SK-N-SH (cell line): ENCODE results near the gene IL6ST. TPM values are rescaled to one million over a fixed set of nuclear protein-coding genes. Genes with fewer than 3 reads are reported as not detected.

Experiments
- CTCF ChIA-PET: fragments of 300-600, 350-600 bp; formaldehyde crosslinking; extraction: SDS; loops from one replicate; lab custom pipeline; 2021; lab: Yijun Ruan, JAX
- POLR2A ChIA-PET: fragments of 350-600 bp; sonication (Branson Sonifier 250); formaldehyde crosslinking; extraction: SDS; loops from one replicate; lab custom pipeline; 2020; ENCODE audit warnings: antibody characterized with exemption, inconsistent platforms; lab: Yijun Ruan, JAX
- DNase-seq: peaks from one replicate; pipeline ENCODE4 v3.0.0; 2012
- H2AFZ ChIP-seq: fragments of 200-600 bp; sonication (generic); 2 replicates; pipeline ENCODE4 v1.8.1; 2016; ENCODE audit warnings: antibody characterized with exemption, mild to moderate bottlenecking, low read depth
- H3F3A ChIP-seq: fragments of 200-600 bp; sonication (generic); replicated peaks from 2 replicates; pipeline ENCODE3; 2016; ENCODE audit warnings: antibody characterized with exemption, mild to moderate bottlenecking; ENCODE audit not compliant: insufficient read depth
- H3K27ac ChIP-seq, 2 experiments: fragments of 200-500 bp in 1 of 2; fragments of 200-600 bp in 1 of 2; sonication (Bioruptor generic) in 1 of 2; sonication (generic), shearing (Covaris generic) in 1 of 2; 2 replicates each; pipeline versions ENCODE4 v1.5.1 to v1.6.1; 2014 to 2016; ENCODE audit warnings: low read depth in 2 of 2, inconsistent platforms in 1 of 2, low read length in 1 of 2, mild to moderate bottlenecking in 1 of 2, mixed read lengths in 1 of 2
- H3K27me3 ChIP-seq: fragments of 200-600 bp; sonication (generic), shearing (Covaris generic); 2 replicates; pipeline ENCODE4 v1.6.1; 2016; ENCODE audit warnings: mixed run types; ENCODE audit not compliant: insufficient read depth
- H3K36me3 ChIP-seq, 2 experiments: fragments of 200-500 bp in 1 of 2; fragments of 200-600 bp in 1 of 2; sonication (Bioruptor generic) in 1 of 2; sonication (generic) in 1 of 2; replicated peaks in 1 of 2; 2 replicates each; pipeline versions ENCODE3 to v1.5.1; 2014 to 2016; ENCODE audit warnings: low read length in 1 of 2, mild to moderate bottlenecking in 1 of 2; ENCODE audit not compliant: insufficient read depth in 2 of 2, control insufficient read depth in 1 of 2
- H3K4me1 ChIP-seq, 2 experiments: fragments of 200-500 bp in 1 of 2; fragments of 200-600 bp in 1 of 2; sonication (Bioruptor generic) in 1 of 2; sonication (generic), shearing (Covaris generic) in 1 of 2; 2 replicates each; pipeline versions ENCODE4 v1.5.1 to v1.6.1; 2014 to 2016; ENCODE audit warnings: low read depth in 1 of 2, low read length in 1 of 2, mixed run types in 1 of 2; ENCODE audit not compliant: insufficient read depth in 2 of 2, control insufficient read depth in 1 of 2
- H3K4me2 ChIP-seq: fragments of 200-600 bp; sonication (generic), shearing (Covaris generic); 2 replicates; pipeline ENCODE4 v1.6.1; 2017; ENCODE audit warnings: mixed run types
- H3K4me3 ChIP-seq, 2 experiments: fragments of 200-500 bp in 1 of 2; fragments of 200-600 bp in 1 of 2; sonication (Bioruptor generic) in 1 of 2; sonication (generic), shearing (Covaris generic) in 1 of 2; 2 replicates each; pipeline versions ENCODE4 v1.5.1 to v1.8.1; 2014 to 2016; ENCODE audit warnings: low read depth in 2 of 2, inconsistent platforms in 1 of 2, low read length in 1 of 2, mild to moderate bottlenecking in 1 of 2, mixed read lengths in 1 of 2, moderate library complexity in 1 of 2
- H3K79me2 ChIP-seq: fragments of 200-600 bp; sonication (generic); 2 replicates; pipeline ENCODE4 v1.8.1; 2017; ENCODE audit warnings: mild to moderate bottlenecking; ENCODE audit not compliant: insufficient read depth
- H3K9ac ChIP-seq: fragments of 200-600 bp; sonication (generic); 2 replicates; pipeline ENCODE4 v1.6.1; 2017; ENCODE audit warnings: mixed run types
- H3K9me2 ChIP-seq: fragments of 200-600 bp; sonication (generic); 2 replicates; pipeline ENCODE4 v1.6.1; 2017; ENCODE audit warnings: mixed run types
- H3K9me3 ChIP-seq: fragments of 200-600 bp; sonication (generic); 2 replicates; pipeline ENCODE4 v1.6.1; 2017; ENCODE audit warnings: mixed run types, mild to moderate bottlenecking, moderate library complexity
- H4K20me1 ChIP-seq: fragments of 200-600 bp; sonication (generic); 2 replicates; pipeline ENCODE4 v1.6.1; 2017; ENCODE audit warnings: mild to moderate bottlenecking, mixed run types; ENCODE audit not compliant: insufficient read depth
- EP300 ChIP-seq, 2 experiments: IDR thresholded peaks; 2 replicates each; pipeline versions ENCODE4 v1.4.0 to v1.6.1; 2012; ENCODE audit warnings: borderline replicate concordance in 1 of 2, low read depth in 1 of 2, low read length in 1 of 2
- FOXJ3 ChIP-seq: sonication (generic); formaldehyde crosslinking; IDR thresholded peaks from 2 replicates; pipeline ENCODE4 v1.5.1; 2020; ENCODE audit warnings: mild to moderate bottlenecking, missing genetic modification reagents
- GABPA ChIP-seq: IDR thresholded peaks from 2 replicates; pipeline ENCODE4 v1.4.0; 2012; ENCODE audit warnings: low read depth, mild to moderate bottlenecking
- MEF2A ChIP-seq: IDR thresholded peaks from 2 replicates; pipeline ENCODE4 v1.4.0; 2012; ENCODE audit warnings: low read depth, borderline replicate concordance
- MXI1 ChIP-seq: IDR thresholded peaks from 2 replicates; pipeline ENCODE4 v1.6.1; 2012; ENCODE audit warnings: mild to moderate bottlenecking, low read depth, low read length, improper control_type of control experiment
- NFIC ChIP-seq: IDR thresholded peaks from 2 replicates; pipeline ENCODE4 v1.4.0; 2012; ENCODE audit warnings: borderline replicate concordance
- POLR2AphosphoS5 ChIP-seq: IDR thresholded peaks from 2 replicates; pipeline ENCODE4 v1.6.1; 2012; ENCODE audit warnings: low read depth, low read length
- RCOR1 ChIP-seq: fragments of 150-350 bp; IDR thresholded peaks from 2 replicates; pipeline ENCODE4 v1.6.1; 2017; ENCODE audit warnings: antibody characterized with exemption, low read length
- REST ChIP-seq: IDR thresholded peaks from 2 replicates; pipeline ENCODE4 v1.6.1; 2012; ENCODE audit warnings: mild to moderate bottlenecking, low read depth, low read length, moderate library complexity
- RXRA ChIP-seq: IDR thresholded peaks from 2 replicates; pipeline ENCODE4 v1.4.0; 2012; ENCODE audit warnings: low read depth, mild to moderate bottlenecking, borderline replicate concordance
- USF1 ChIP-seq: IDR thresholded peaks from 2 replicates; pipeline ENCODE4 v1.4.0; 2012; ENCODE audit warnings: low read depth, borderline replicate concordance
- YY1 ChIP-seq: IDR thresholded peaks from 2 replicates; pipeline ENCODE4 v1.4.0; 2012; ENCODE audit warnings: low read depth, mild to moderate bottlenecking
- ZBTB33 ChIP-seq: IDR thresholded peaks from 2 replicates; pipeline ENCODE4 v1.4.0; 2012; ENCODE audit warnings: low read depth, borderline replicate concordance
- WGBS: methylation state at CpG from one replicate; pipeline ENCODE4 v1.1.6; 2017; ENCODE audit warnings: low lambda C conversion rate; 5-methylcytosine and 5-hydroxymethylcytosine counted together
- polyA plus RNA-seq, 3 experiments: library from polyadenylated mRNA; depleted of rRNA; stranded (reverse); fragments of >200 nt; gene quantifications; 2 replicates each; pipeline ENCODE4 v1.2.3, GENCODE V29; 2012

The IL6ST gene
- polyA plus RNA-seq, 1 of the 3 experiments (the other 2 are of a cell fraction) = 16.0 TPM

DNA sequence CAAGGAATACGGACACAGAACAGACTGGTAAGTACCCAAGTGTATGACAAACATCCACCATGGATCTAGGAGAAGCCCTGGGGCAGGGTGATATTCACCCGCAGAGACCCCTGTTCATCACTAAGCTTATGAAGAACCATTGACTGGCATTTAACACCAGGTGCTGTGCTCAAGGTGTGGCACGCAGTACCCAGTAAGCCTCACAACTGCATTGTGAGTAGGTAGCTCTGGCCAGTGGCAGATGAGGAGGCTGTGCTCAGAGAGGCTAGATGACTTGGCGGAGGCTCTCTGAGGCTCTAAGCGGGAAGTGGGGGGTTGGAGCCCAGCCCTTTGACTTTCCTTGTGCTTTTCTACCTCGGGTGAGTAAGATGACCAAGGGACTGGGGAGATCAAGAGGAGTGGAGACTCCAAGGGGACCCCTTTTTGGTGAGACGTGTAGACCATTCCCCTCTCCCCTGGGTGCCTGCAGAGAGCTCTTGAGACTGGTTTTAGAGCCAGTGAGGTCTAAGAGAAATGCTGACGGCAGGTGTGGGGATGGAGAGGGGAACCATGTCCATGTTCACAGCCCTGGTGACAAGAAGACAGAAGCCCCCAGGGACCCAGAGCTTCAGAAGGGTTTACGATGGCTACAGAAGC is 70.8 kb downstream of the IL6ST start:
- Histone ChIP-seq H3K9me2 (no peaks in the 10 kb centered on the region), H3K27me3 (no peaks in the 10 kb centered on the region), H3K4me2 (no peak overlapping the region), H3F3A (no peaks in the 10 kb centered on the region), H2AFZ (no peak overlapping the region), H3K27ac (no peak overlapping the region), H3K79me2 (no peaks in the 10 kb centered on the region), H4K20me1 (no peaks in the 10 kb centered on the region), H3K9me3 (no peaks in the 10 kb centered on the region), H3K36me3 (no peaks in the 10 kb centered on the region), H3K4me3 (no peak overlapping the region), H3K9ac (no peak overlapping the region), H3K4me1 (no peaks in the 10 kb centered on the region; a peak in 1 of 4 replicates)
- DNase-seq = no peak
- WGBS = 75% methylated on average over 7 of the region's 9 CpGs
- ChIA-PET POLR2A (no interaction called here), CTCF (interaction anchor here (1.1 to 2.4 kb wide), 3 partner anchors 13 to 277 kb away, joined by 4 to 6 read pairs (median 5); no protein-coding TSS in a partner anchor)
- TF ChIP-seq RXRA (no peak), RCOR1 (no peak), USF1 (no peak), MEF2A (no peak), ZBTB33 (no peak), MXI1 (no peak), GABPA (no peak), POLR2AphosphoS5 (no peak), EP300 (IDR thresholded peaks at IDR 0.05; ENCODE audit: borderline replicate concordance in 1 of 2, low read depth in 1 of 2, low read length in 1 of 2) (no peak), FOXJ3 (CRISPR knock-in tag) (no peak), REST (no peak), NFIC (no peak), YY1 (no peak)
